ENCODE results near the gene SEZ6L.

SEZ6L gene

GRCh38 chr22:26246552-26246951 lies 77.3 kb downstream of the SEZ6L start:
- DNase-seq: no peak

GRCh38 chr22:26251869-26252268 lies 82.6 kb downstream of the SEZ6L start:
- no peak for DNase-seq

- DNase-seq: no peak
Measured at GRCh38 chr22:26259510-26259909, 90.2 kb downstream of the SEZ6L start.

- DNase-seq: no peak
Measured at GRCh38 chr22:26264162-26264561, 94.9 kb downstream of the SEZ6L start.

- no peak for DNase-seq
Measured at GRCh38 chr22:26265281-26265680, 96.0 kb downstream of the SEZ6L start.

GRCh38 chr22:26265909-26266308 lies 96.6 kb downstream of the SEZ6L start:
- no peak for DNase-seq

- no peak for DNase-seq
Measured at GRCh38 chr22:26267856-26268255, 98.6 kb downstream of the SEZ6L start.

GRCh38 chr22:26269572-26269971 lies 100.3 kb downstream of the SEZ6L start:
- no peak for DNase-seq

- DNase-seq: no peak
Measured at GRCh38 chr22:26271427-26271826, 102.2 kb downstream of the SEZ6L start.

GRCh38 chr22:26273011-26273675 lies 103.9 kb downstream of the SEZ6L start:
- no peak for DNase-seq

GRCh38 chr22:26276529-26277160 lies 107.4 kb downstream of the SEZ6L start:
- no peak for DNase-seq

GRCh38 chr22:26281941-26282340 lies 112.7 kb downstream of the SEZ6L start:
- DNase-seq: no peak

GRCh38 chr22:26283330-26283729 lies 114.1 kb downstream of the SEZ6L start:
- DNase-seq: no peak

- no peak for DNase-seq
Measured at GRCh38 chr22:26285632-26286031, 116.4 kb downstream of the SEZ6L start.

GRCh38 chr22:26286091-26286820 lies 117.0 kb downstream of the SEZ6L start:
- no peak for DNase-seq

GRCh38 chr22:26287382-26288225 lies 118.3 kb downstream of the SEZ6L start:
- DNase-seq: no peak

GRCh38 chr22:26289611-26290101 lies 120.4 kb downstream of the SEZ6L start:
- DNase-seq: no peak

GRCh38 chr22:26291940-26292666 lies 122.8 kb downstream of the SEZ6L start:
- no peak for DNase-seq

- no peak for DNase-seq
Measured at GRCh38 chr22:26292667-26292995, 123.4 kb downstream of the SEZ6L start.

- peak in 1 of 2 experiments; percentile 59 for DNase-seq
Measured at GRCh38 chr22:26295563-26296126, 126.4 kb downstream of the SEZ6L start.

GRCh38 chr22:26298605-26299310 lies 129.5 kb downstream of the SEZ6L start:
- DNase-seq: no peak

Data from NCI-H1930 (cell line).